ENCODE measurements around the gene TBC1D26. TPM values are rescaled to one million over a fixed set of nuclear protein-coding genes. Genes with fewer than 3 reads are reported as not detected.
"Not testable (repeated sequence)": the region's sequence is repeated elsewhere in the genome, so short reads cannot be mapped to it uniquely, and the experiment has no call there.

The TBC1D26 gene
- total RNA-seq, 1 experiment from 2014 or later, result 3.5 TPM

DNA sequence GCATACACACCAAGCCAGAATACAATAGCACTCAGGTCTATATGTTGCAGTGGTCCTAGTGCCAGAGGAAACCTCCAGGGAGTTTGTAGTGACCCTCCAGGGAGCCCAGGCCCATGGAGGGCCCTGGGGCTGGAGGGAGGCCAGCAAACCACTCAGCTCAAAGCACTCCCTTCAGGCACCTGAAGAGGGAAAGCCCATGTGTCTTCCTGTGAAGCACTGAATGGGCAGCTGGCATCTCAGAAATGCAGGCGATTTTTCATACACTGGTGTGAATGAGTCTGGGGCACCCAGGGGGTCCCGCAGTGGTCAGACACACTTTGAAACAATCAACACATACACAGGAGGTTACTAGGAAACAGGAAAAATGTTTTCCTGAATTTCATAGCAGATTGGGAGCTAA, 12.8 kb downstream of the TBC1D26 start (continued):
- TF ChIP-seq, protein P1, sequence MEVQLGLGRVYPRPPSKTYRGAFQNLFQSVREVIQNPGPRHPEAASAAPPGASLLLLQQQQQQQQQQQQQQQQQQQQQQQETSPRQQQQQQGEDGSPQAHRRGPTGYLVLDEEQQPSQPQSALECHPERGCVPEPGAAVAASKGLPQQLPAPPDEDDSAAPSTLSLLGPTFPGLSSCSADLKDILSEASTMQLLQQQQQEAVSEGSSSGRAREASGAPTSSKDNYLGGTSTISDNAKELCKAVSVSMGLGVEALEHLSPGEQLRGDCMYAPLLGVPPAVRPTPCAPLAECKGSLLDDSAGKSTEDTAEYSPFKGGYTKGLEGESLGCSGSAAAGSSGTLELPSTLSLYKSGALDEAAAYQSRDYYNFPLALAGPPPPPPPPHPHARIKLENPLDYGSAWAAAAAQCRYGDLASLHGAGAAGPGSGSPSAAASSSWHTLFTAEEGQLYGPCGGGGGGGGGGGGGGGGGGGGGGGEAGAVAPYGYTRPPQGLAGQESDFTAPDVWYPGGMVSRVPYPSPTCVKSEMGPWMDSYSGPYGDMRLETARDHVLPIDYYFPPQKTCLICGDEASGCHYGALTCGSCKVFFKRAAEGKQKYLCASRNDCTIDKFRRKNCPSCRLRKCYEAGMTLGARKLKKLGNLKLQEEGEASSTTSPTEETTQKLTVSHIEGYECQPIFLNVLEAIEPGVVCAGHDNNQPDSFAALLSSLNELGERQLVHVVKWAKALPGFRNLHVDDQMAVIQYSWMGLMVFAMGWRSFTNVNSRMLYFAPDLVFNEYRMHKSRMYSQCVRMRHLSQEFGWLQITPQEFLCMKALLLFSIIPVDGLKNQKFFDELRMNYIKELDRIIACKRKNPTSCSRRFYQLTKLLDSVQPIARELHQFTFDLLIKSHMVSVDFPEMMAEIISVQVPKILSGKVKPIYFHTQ (CRISPR knock-in tag; IDR thresholded peaks at IDR 0.05), result no peak

DNA sequence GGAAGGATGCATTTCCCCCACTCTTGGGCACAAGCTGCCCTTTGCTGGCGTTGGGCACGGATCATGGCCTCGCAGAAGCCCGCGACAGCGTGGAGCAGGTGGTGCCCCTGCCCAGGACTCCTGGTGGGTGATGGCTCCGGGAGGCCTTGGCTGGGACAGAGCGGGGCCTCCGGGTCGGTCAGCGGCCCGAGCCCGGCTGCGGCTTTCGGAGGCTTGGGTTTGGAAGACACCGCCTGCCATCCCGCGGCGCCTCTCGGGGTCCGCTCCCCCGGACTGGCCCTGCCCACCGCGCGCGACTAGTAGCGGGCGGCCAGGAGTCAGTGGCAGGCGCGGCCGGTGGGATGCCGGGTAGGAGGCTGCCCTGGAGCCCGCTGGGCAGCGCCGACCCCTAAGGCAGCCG, 17.3 kb downstream of the TBC1D26 start:
- H3K27ac Mint-ChIP-seq; POLR2A ChIA-PET; H3K36me3 Mint-ChIP-seq; CTCF ChIA-PET; DNase-seq (ENCODE audit: low spot score); ATAC-seq; H3K4me3 Mint-ChIP-seq; H3K4me1 Mint-ChIP-seq; H3K27me3 Mint-ChIP-seq (ENCODE audit: low read depth): not testable (repeated sequence)
- H3K9me3 Mint-ChIP-seq, result peaks cover 10% of the 10 kb centered on the region

DNA sequence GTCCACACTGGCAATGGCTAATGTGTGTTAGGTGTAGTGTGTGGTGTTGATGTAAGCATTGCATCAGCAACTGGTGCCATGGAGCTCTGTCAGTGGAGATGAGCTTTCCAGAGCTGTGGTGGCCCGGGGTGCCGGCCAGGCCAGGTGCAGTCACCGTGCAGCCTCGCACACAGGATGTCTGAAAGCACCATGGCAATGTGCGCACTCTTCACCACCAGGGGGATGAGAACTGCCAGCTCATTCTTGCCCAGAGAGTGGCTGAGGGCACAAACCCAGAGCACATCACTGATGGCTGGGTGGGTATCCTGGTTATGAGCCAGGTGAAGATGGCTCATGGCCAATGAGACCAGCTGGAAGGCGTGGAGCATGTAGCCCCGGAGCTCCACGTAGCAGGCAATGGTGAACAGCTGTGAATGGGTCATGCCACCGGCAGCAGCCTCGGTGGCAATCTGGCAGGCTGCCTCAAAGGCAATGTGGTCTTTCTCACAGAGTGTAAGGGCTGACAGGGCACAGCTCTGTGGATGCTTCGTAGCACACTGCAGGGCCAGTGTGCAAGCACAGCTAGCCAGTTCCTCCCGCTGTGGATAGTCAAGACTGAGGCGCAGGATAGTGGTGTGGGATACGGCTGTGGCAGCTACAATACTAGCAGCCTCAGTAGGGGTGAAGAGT, 36.9 kb downstream of the TBC1D26 start:
- POLR2A ChIA-PET; H3K36me3 Mint-ChIP-seq; H3K4me1 Mint-ChIP-seq; H3K27me3 Mint-ChIP-seq (ENCODE audit: low read depth); H3K9me3 Mint-ChIP-seq; H3K27ac Mint-ChIP-seq; H3K4me3 Mint-ChIP-seq; CTCF ChIA-PET; DNase-seq (ENCODE audit: low spot score): not testable (repeated sequence)
- ATAC-seq, result peak; percentile 53

GRCh38 chr17:15770679-15771078, 38.6 kb downstream of the TBC1D26 start:
- H3K27ac Mint-ChIP-seq; H3K27me3 Mint-ChIP-seq (ENCODE audit: low read depth); H3K9me3 Mint-ChIP-seq; ATAC-seq; POLR2A ChIA-PET; CTCF ChIA-PET; DNase-seq (ENCODE audit: low spot score); H3K4me3 Mint-ChIP-seq; H3K4me1 Mint-ChIP-seq; H3K36me3 Mint-ChIP-seq: not testable (repeated sequence)

DNA sequence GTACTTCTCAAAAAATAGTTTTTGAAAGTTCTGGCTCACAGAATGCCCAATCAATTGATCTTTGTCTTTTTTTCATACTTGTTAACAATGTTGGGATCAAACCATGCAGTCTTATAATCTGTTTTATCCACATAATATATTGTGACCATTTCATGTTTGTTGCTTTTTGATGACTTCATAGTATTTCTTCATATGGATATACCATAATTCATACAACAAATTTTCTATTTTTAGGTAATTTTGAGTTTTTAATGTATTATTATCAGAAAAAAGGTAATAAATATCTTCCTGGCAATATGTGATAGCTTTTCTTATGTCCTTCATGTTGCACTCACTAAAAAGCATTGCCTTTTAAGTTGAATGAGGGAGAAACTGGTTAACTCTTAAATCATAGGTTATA, 44.8 kb downstream of the TBC1D26 start:
- Mint-ChIP-seq H3K4me3 (no peak overlapping the region), H3K9me3 (peaks cover 32% of the 10 kb centered on the region), H3K27me3 (ENCODE audit: low read depth) (peaks cover 5% of the 10 kb centered on the region; the same call in 1 of the 2 replicates), H3K4me1 (peaks cover 8% of the 10 kb centered on the region), H3K36me3 (peaks cover 27% of the 10 kb centered on the region), H3K27ac (no peak overlapping the region)
- no peak for DNase-seq (ENCODE audit: low spot score)
- CTCF ChIA-PET, result no interaction called here
- POLR2A ChIA-PET, result no interaction called here
- ATAC-seq, result no peak
- TF ChIP-seq, protein P2, sequence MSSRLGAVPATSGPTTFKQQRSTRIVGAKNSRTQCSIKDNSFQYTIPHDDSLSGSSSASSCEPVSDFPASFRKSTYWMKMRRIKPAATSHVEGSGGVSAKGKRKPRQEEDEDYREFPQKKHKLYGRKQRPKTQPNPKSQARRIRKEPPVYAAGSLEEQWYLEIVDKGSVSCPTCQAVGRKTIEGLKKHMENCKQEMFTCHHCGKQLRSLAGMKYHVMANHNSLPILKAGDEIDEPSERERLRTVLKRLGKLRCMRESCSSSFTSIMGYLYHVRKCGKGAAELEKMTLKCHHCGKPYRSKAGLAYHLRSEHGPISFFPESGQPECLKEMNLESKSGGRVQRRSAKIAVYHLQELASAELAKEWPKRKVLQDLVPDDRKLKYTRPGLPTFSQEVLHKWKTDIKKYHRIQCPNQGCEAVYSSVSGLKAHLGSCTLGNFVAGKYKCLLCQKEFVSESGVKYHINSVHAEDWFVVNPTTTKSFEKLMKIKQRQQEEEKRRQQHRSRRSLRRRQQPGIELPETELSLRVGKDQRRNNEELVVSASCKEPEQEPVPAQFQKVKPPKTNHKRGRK (CRISPR knock-in tag; IDR thresholded peaks at IDR 0.05; ENCODE audit: borderline replicate concordance), result no peak
- TF ChIP-seq, protein P3, sequence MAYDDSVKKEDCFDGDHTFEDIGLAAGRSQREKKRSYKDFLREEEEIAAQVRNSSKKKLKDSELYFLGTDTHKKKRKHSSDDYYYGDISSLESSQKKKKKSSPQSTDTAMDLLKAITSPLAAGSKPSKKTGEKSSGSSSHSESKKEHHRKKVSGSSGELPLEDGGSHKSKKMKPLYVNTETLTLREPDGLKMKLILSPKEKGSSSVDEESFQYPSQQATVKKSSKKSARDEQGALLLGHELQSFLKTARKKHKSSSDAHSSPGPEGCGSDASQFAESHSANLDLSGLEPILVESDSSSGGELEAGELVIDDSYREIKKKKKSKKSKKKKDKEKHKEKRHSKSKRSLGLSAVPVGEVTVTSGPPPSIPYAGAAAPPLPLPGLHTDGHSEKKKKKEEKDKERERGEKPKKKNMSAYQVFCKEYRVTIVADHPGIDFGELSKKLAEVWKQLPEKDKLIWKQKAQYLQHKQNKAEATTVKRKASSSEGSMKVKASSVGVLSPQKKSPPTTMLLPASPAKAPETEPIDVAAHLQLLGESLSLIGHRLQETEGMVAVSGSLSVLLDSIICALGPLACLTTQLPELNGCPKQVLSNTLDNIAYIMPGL (CRISPR knock-in tag; IDR thresholded peaks at IDR 0.05), result no peak
- no peak for TF ChIP-seq SOX15 (CRISPR knock-in tag; IDR thresholded peaks at IDR 0.05)
- no peak for TF ChIP-seq ESRRA (CRISPR knock-in tag; IDR thresholded peaks at IDR 0.05; ENCODE audit: borderline replicate concordance)
- no peak for TF ChIP-seq JAZF1 (CRISPR knock-in tag; IDR thresholded peaks at IDR 0.05)
- no peak for TF ChIP-seq CBFB (CRISPR knock-in tag; IDR thresholded peaks at IDR 0.05; ENCODE audit: low read depth)
- no peak for TF ChIP-seq GABPB1 (CRISPR knock-in tag; IDR thresholded peaks at IDR 0.05)
- TF ChIP-seq CREB1 (CRISPR knock-in tag; IDR thresholded peaks at IDR 0.05), result no peak
- TF ChIP-seq, protein P4, sequence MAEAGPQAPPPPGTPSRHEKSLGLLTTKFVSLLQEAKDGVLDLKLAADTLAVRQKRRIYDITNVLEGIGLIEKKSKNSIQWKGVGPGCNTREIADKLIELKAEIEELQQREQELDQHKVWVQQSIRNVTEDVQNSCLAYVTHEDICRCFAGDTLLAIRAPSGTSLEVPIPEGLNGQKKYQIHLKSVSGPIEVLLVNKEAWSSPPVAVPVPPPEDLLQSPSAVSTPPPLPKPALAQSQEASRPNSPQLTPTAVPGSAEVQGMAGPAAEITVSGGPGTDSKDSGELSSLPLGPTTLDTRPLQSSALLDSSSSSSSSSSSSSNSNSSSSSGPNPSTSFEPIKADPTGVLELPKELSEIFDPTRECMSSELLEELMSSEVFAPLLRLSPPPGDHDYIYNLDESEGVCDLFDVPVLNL (CRISPR knock-in tag; IDR thresholded peaks at IDR 0.05; ENCODE audit: borderline replicate concordance, low read depth), result no peak
- TF ChIP-seq, protein P5, sequence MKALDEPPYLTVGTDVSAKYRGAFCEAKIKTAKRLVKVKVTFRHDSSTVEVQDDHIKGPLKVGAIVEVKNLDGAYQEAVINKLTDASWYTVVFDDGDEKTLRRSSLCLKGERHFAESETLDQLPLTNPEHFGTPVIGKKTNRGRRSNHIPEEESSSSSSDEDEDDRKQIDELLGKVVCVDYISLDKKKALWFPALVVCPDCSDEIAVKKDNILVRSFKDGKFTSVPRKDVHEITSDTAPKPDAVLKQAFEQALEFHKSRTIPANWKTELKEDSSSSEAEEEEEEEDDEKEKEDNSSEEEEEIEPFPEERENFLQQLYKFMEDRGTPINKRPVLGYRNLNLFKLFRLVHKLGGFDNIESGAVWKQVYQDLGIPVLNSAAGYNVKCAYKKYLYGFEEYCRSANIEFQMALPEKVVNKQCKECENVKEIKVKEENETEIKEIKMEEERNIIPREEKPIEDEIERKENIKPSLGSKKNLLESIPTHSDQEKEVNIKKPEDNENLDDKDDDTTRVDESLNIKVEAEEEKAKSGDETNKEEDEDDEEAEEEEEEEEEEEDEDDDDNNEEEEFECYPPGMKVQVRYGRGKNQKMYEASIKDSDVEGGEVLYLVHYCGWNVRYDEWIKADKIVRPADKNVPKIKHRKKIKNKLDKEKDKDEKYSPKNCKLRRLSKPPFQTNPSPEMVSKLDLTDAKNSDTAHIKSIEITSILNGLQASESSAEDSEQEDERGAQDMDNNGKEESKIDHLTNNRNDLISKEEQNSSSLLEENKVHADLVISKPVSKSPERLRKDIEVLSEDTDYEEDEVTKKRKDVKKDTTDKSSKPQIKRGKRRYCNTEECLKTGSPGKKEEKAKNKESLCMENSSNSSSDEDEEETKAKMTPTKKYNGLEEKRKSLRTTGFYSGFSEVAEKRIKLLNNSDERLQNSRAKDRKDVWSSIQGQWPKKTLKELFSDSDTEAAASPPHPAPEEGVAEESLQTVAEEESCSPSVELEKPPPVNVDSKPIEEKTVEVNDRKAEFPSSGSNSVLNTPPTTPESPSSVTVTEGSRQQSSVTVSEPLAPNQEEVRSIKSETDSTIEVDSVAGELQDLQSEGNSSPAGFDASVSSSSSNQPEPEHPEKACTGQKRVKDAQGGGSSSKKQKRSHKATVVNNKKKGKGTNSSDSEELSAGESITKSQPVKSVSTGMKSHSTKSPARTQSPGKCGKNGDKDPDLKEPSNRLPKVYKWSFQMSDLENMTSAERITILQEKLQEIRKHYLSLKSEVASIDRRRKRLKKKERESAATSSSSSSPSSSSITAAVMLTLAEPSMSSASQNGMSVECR (CRISPR knock-in tag; IDR thresholded peaks at IDR 0.05; ENCODE audit: borderline replicate concordance), result no peak
- no peak for TF ChIP-seq NR1H2 (CRISPR knock-in tag; IDR thresholded peaks at IDR 0.05)

Measured in WTC11 (cell line).